Measurements from ENCODE around the gene RPL35.
A peak's percentile ranks its signal among the peaks of the same experiment; 100 is the strongest.

RPL35 gene

GRCh38 chr9:124868511-124869465 lies 7.0 kb upstream of the RPL35 start:
- H3K9me3 ChIP-seq (ENCODE audit: control insufficient read depth, low read length), result no peaks in the 10 kb centered on the region
- no peak for TF ChIP-seq CTCF (IDR thresholded peaks at IDR 0.05)
- peak overlapping the region; percentile 92 for H3K4me2 ChIP-seq (ENCODE audit: low read length)
- peak overlapping the region; percentile 53 for H3K9ac ChIP-seq
- peak overlapping the region; percentile 93 for H2AFZ ChIP-seq
- H3K36me3 ChIP-seq (ENCODE audit: control insufficient read depth, insufficient read depth, low read length), result no peaks in the 10 kb centered on the region
- no peaks in the 10 kb centered on the region for H3K27me3 ChIP-seq (ENCODE audit: control insufficient read depth, insufficient read depth, low read length)
- H3K27ac ChIP-seq, result peak overlapping the region; percentile 93
- H3K4me3 ChIP-seq (ENCODE audit: low read depth, low read length), result peak overlapping the region; percentile 85
- peaks cover 2% of the 10 kb centered on the region for H3K4me1 ChIP-seq
- H3K79me2 ChIP-seq, result peaks cover 15% of the 10 kb centered on the region

GRCh38 chr9:124863371-124863871 lies 1.7 kb upstream of the RPL35 start:
- H3K79me2 ChIP-seq, result peaks cover 2% of the 10 kb centered on the region
- no peak overlapping the region for H3K4me3 ChIP-seq (ENCODE audit: low read depth, low read length)
- H2AFZ ChIP-seq, result no peak overlapping the region
- H3K4me1 ChIP-seq, result peaks cover 7% of the 10 kb centered on the region
- no peaks in the 10 kb centered on the region for H3K36me3 ChIP-seq (ENCODE audit: control insufficient read depth, insufficient read depth, low read length)
- H3K27ac ChIP-seq, result no peak overlapping the region
- no peaks in the 10 kb centered on the region for H3K9me3 ChIP-seq (ENCODE audit: control insufficient read depth, low read length)
- TF ChIP-seq CTCF (IDR thresholded peaks at IDR 0.05), result no peak
- no peak overlapping the region for H3K9ac ChIP-seq
- H3K4me2 ChIP-seq (ENCODE audit: low read length), result no peak overlapping the region
- H3K27me3 ChIP-seq (ENCODE audit: control insufficient read depth, insufficient read depth, low read length), result no peaks in the 10 kb centered on the region

- Histone ChIP-seq H3K79me2 (peaks cover 2% of the 10 kb centered on the region), H3K4me1 (peaks cover 7% of the 10 kb centered on the region), H2AFZ (no peak overlapping the region), H3K4me2 (ENCODE audit: low read length) (peak overlapping the region; percentile 73), H3K36me3 (ENCODE audit: control insufficient read depth, insufficient read depth, low read length) (no peaks in the 10 kb centered on the region), H3K27me3 (ENCODE audit: control insufficient read depth, insufficient read depth, low read length) (no peaks in the 10 kb centered on the region), H3K4me3 (ENCODE audit: low read depth, low read length) (peak overlapping the region; percentile 90), H3K9ac (no peak overlapping the region), H3K27ac (no peak overlapping the region), H3K9me3 (ENCODE audit: control insufficient read depth, low read length) (no peaks in the 10 kb centered on the region)
- no peak for TF ChIP-seq CTCF (IDR thresholded peaks at IDR 0.05)
These were observed 995 bp downstream of the RPL35 start for GRCh38 chr9:124860582-124861341.

GRCh38 chr9:124859803-124860581 lies 1.8 kb downstream of the RPL35 start:
- no peaks in the 10 kb centered on the region for H3K36me3 ChIP-seq (ENCODE audit: control insufficient read depth, insufficient read depth, low read length)
- H3K9ac ChIP-seq, result no peak overlapping the region
- no peak overlapping the region for H2AFZ ChIP-seq
- no peaks in the 10 kb centered on the region for H3K27me3 ChIP-seq (ENCODE audit: control insufficient read depth, insufficient read depth, low read length)
- peak overlapping the region; percentile 90 for H3K4me3 ChIP-seq (ENCODE audit: low read depth, low read length)
- H3K27ac ChIP-seq, result no peak overlapping the region
- no peaks in the 10 kb centered on the region for H3K9me3 ChIP-seq (ENCODE audit: control insufficient read depth, low read length)
- peaks cover 7% of the 10 kb centered on the region for H3K4me1 ChIP-seq
- H3K4me2 ChIP-seq (ENCODE audit: low read length), result peak overlapping the region; percentile 73
- H3K79me2 ChIP-seq, result peaks cover 2% of the 10 kb centered on the region
- TF ChIP-seq CTCF (IDR thresholded peaks at IDR 0.05), result no peak
